Inferior parietal cortex (tissue), 1 donor: ENCODE data around the gene SLC33A1.

ENCODE experiments used
- DNase-seq: peaks from one replicate; pipeline ENCODE4 v3.0.0-alpha.2; 2016; ENCODE audit errors: extremely low spot score

Gene SLC33A1

DNA sequence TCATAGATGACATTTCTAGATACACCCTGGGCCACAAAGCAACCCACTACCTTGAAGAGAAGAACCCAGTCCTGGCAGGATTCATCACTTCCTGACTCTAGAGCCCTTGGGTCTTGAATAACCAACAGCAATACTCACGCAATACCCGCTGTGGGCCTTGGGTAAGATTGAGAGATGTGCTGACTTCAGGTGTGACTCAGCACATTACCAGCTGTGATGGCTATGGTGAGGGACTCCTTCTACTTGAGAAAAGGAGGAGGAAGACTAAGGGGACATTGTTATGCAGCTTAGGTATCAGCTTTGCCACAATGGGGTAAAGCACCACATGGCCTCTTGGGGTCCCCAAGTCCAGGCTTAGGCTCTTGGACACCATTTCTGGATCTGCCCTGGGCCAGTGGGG, 63.0 kb downstream of the SLC33A1 start:
- DNase-seq = no peak

DNA sequence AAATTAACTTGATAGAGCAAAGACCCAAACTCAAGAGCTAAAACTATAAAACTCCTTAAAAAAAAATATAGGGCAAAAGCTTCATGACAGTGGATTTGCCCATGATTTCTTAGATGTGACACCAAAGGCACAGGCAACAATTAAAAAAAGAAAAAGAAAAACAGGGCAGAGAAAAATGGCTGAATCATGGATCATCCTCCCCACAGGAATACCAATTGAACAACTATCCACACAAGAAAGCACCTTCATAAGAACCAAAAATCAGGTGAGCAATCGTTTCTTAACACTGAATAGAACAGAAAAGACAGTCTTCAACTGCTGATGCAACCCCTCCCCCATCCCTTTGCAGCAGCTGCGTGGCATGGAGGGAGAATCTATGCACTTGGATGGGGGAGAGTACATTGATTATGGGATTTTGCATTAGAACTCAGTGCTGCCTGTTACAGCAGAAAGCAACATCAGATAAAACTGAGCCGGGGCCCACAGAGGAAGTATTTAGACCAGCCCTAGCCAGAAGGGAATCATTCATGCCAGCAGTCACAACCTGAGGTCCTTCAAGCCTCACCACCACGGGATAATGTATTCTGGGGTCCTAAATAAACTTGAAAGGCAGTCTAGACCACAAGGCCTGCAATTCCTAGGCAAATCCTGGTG, 63.8 kb downstream of the SLC33A1 start:
- no peak for DNase-seq

DNA sequence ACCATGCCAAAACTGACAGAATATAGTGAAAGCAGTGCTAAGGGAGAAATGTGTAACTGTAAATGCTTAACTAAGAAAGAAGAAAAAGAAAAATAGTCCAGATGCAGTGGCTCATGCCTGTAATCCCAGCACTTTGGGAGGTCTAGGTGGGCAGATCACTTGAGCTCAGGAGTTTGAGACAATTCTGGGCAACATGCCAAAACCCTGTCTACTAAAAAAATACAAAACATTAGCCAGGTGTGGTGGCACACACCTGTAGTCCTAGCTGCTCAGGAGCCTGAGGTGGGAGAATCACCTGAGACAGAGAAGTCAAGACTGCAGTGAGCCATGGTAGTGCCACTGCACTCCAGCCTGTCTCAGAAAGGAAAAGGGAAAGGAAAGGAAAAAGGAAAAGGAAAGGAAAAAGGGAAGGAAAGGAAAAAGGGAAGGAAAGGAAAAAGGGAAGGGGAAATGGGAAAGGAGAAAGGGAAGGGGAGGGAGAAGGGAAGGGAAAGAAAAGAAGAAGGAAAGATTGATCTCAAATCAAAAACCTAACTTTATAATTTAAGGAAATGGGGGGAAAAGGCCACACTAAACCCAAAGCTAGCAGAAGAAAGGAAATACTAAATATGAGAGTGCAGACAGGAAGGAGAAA, 68.4 kb downstream of the SLC33A1 start:
- no peak for DNase-seq

DNA sequence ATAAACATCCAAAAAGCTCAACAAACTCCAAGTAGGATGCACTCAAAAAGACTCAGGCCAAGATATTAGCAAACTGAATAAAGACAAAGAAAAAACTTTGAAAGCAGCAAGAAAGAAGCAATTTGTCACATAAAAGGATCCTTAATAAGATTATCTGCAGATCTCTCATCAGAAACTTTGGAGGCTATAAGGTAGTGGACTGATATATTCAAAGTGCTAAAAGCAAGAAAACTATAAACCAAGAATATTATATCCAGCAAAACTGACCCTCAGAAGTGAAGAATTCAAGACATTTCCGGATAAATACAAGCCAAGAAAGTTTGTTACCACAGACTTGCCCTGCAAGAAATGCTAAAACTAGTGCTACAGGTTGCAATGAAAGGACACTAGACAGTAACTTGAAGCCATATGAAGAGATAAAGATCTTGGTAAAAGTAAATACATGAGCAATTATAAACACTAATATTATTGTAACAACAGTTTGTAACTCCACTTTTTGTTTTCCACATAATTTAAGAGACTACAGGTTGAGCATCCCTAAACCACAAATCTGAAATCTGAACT, 71.8 kb downstream of the SLC33A1 start:
- DNase-seq = no peak

DNA sequence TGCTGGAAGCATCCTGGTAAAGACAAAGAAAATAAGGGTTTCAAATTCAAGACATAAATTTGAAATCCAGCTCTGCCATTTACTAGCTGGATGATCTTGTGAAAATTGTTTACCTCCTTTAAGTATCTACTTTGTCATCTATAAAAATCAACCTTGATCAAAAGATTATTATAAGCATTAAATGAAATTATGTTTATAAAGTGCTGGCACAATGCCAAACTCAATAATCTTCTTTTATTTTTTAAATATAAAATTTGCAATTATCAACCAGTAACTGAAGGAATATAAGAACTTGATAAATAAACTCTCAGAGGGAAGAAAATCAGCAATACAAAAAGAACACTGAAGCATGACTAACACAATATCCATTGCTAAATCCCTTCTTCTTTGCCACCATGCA, 73.9 kb downstream of the SLC33A1 start:
- DNase-seq = no peak

DNA sequence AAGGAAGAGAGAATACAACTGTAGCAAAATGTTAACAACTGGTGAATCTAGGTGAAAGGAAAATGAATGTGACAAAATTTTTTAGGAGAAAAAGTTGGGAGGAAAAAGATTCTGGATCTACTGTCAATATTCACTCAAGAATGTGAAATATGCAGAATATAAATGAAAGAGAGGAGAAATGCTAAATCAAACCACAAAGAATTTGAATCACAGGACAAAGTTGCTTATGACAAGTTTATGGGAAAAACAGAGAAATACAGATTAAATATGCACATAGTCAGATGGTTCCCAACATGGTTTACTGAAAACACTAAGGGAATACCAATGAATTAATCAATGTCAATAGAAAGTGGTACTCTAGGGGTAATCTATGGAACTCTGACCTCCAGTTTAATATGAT, 75.8 kb downstream of the SLC33A1 start:
- DNase-seq = no peak

DNA sequence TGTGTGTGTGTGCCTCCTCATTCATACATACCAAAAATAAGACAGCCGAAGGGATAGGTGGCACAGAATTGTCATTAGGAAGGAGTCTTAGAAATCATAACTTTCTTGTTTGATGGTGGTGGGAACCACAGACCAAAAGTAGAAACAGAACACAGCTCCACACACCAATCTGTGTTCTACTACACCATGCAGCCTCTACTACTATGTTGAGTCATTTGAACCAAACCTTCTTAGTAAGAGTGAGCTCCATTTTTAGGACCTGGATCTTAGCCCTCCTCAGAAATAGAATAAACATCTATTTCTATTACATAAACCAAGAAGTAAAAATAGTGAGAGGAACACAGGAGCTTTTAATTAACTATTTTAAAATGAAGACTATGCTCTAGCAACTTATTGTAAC, 81.4 kb downstream of the SLC33A1 start:
- DNase-seq = no peak

DNA sequence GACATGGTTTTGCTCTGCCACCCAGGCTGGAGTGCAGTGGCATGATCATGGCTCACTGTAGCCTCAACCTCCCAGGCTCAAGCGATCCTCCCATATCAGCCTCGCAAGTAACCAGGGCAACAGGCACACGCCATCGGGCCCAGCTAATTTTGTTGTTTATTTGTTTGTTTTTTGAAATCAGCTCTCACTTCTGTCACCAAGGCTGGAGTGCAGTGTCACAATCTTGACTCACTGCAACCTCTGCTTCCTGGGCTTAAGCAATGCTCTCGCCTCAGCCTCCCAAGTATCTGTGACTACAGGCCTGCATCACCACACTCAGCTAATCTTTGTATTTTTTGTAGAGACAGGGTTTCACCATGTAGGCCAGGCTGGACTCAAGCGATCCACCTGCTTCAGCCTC, 83.1 kb downstream of the SLC33A1 start:
- no peak for DNase-seq
